ENCODE results near the gene LUZP1. TPM values are rescaled to one million over a fixed set of nuclear protein-coding genes. Genes with fewer than 3 reads are reported as not detected.
A peak's percentile ranks its signal among the peaks of the same experiment; 100 is the strongest.

The LUZP1 gene
- total and polyA plus RNA-seq, 2 experiments from 2014 or later: 45.7 to 152 TPM

- Mint-ChIP-seq H3K9me3 (no peaks in the 10 kb centered on the region), H3K4me1 (no peaks in the 10 kb centered on the region), H3K27me3 (ENCODE audit: insufficient read depth, low read depth, poor library complexity) (peaks cover 5% of the 10 kb centered on the region), H3K36me3 (ENCODE audit: low read depth) (peaks cover 84% of the 10 kb centered on the region), H3K4me3 (no peak overlapping the region), H3K27ac (no peak overlapping the region)
- Histone ChIP-seq H3K27me3 (ENCODE audit: insufficient read depth) (no peaks in the 10 kb centered on the region), H3K79me2 (replicated peaks; ENCODE audit: insufficient read depth) (0 out of 2 replicates have a peak, but pooled peaks cover 4% of the 10 kb centered on the region), H3F3A (replicated peaks; ENCODE audit: low read depth) (no peaks in the 10 kb centered on the region), H3K36me3 (ENCODE audit: insufficient read depth) (peaks cover 71% of the 10 kb centered on the region), H3K4me1 (ENCODE audit: insufficient read depth) (no peaks in the 10 kb centered on the region), H4K20me1 (replicated peaks; ENCODE audit: insufficient read depth) (peaks cover 13% of the 10 kb centered on the region), H2AFZ (no peak overlapping the region), H3K4me3 (no peak overlapping the region), H3K27ac (ENCODE audit: low read depth) (no peak overlapping the region), H3K9me2 (ENCODE audit: insufficient read depth) (no peaks in the 10 kb centered on the region), H3K4me2 (no peak overlapping the region)
- DNase-seq (ENCODE audit: low spot score) (no peak), ATAC-seq (no peak)
- TF ChIP-seq NANOG (IDR thresholded peaks at IDR 0.05; ENCODE audit: borderline replicate concordance): no peak
- no peak for TF ChIP-seq POLR2AphosphoS5 (IDR thresholded peaks at IDR 0.05; ENCODE audit: low read depth)
Observed at GRCh38 chr1:23074012-23074411, 94.6 kb downstream of the LUZP1 start.

GRCh38 chr1:23069675-23070074 is 99.0 kb downstream of the LUZP1 start:
- no peaks in the 10 kb centered on the region for H3K9me2 ChIP-seq (ENCODE audit: insufficient read depth)
- H3K4me1 ChIP-seq (ENCODE audit: insufficient read depth): no peaks in the 10 kb centered on the region
- peaks cover 27% of the 10 kb centered on the region for H3K79me2 ChIP-seq (replicated peaks; ENCODE audit: insufficient read depth)
- DNase-seq (ENCODE audit: low spot score) (no peak), ATAC-seq (no peak)
- H3K27me3 Mint-ChIP-seq (ENCODE audit: insufficient read depth, low read depth, poor library complexity): peaks cover 3% of the 10 kb centered on the region
- H3F3A ChIP-seq (replicated peaks; ENCODE audit: low read depth): no peaks in the 10 kb centered on the region
- H3K4me1 Mint-ChIP-seq: no peaks in the 10 kb centered on the region
- H3K9me3 Mint-ChIP-seq: no peaks in the 10 kb centered on the region
- H3K27ac Mint-ChIP-seq: no peak overlapping the region
- peak overlapping the region; percentile 5; the same call in 1 of the 2 replicates for H3K27ac ChIP-seq (ENCODE audit: low read depth)
- H3K4me3 Mint-ChIP-seq: no peak overlapping the region
- no peak overlapping the region for H2AFZ ChIP-seq
- H3K4me3 ChIP-seq: no peak overlapping the region
- H3K36me3 Mint-ChIP-seq (ENCODE audit: low read depth): peaks cover 89% of the 10 kb centered on the region
- H3K27me3 ChIP-seq (ENCODE audit: insufficient read depth): no peaks in the 10 kb centered on the region
- H3K36me3 ChIP-seq (ENCODE audit: insufficient read depth): peaks cover 50% of the 10 kb centered on the region
- no peak overlapping the region for H3K4me2 ChIP-seq
- H4K20me1 ChIP-seq (replicated peaks; ENCODE audit: insufficient read depth): peaks cover 4% of the 10 kb centered on the region
- TF ChIP-seq EZH2 (IDR thresholded peaks at IDR 0.05; ENCODE audit: low read depth, unreplicated experiment) (no peak), ZNF114 (CRISPR knock-in tag; IDR thresholded peaks at IDR 0.05) (no peak), STAT1 (IDR thresholded peaks at IDR 0.05; ENCODE audit: unreplicated experiment) (no peak), CTCF (conservative IDR thresholded peaks at IDR 0.05; ENCODE audit: low read depth in 2 of 2) (no peak), ZNF331 (CRISPR knock-in tag; IDR thresholded peaks at IDR 0.05; ENCODE audit: low read depth) (no peak), JUNB (IDR thresholded peaks at IDR 0.05; ENCODE audit: unreplicated experiment) (no peak), POLR2AphosphoS5 (IDR thresholded peaks at IDR 0.05; ENCODE audit: low read depth) (no peak), ETS1 (IDR thresholded peaks at IDR 0.05) (no peak)
- TF ChIP-seq, protein P1, sequence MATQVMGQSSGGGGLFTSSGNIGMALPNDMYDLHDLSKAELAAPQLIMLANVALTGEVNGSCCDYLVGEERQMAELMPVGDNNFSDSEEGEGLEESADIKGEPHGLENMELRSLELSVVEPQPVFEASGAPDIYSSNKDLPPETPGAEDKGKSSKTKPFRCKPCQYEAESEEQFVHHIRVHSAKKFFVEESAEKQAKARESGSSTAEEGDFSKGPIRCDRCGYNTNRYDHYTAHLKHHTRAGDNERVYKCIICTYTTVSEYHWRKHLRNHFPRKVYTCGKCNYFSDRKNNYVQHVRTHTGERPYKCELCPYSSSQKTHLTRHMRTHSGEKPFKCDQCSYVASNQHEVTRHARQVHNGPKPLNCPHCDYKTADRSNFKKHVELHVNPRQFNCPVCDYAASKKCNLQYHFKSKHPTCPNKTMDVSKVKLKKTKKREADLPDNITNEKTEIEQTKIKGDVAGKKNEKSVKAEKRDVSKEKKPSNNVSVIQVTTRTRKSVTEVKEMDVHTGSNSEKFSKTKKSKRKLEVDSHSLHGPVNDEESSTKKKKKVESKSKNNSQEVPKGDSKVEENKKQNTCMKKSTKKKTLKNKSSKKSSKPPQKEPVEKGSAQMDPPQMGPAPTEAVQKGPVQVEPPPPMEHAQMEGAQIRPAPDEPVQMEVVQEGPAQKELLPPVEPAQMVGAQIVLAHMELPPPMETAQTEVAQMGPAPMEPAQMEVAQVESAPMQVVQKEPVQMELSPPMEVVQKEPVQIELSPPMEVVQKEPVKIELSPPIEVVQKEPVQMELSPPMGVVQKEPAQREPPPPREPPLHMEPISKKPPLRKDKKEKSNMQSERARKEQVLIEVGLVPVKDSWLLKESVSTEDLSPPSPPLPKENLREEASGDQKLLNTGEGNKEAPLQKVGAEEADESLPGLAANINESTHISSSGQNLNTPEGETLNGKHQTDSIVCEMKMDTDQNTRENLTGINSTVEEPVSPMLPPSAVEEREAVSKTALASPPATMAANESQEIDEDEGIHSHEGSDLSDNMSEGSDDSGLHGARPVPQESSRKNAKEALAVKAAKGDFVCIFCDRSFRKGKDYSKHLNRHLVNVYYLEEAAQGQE (IDR thresholded peaks at IDR 0.05; ENCODE audit: unreplicated experiment): no peak

All from GM23338 (cell line).